DMS53 treated with DMSO at 0.1 percent for 48 hours (cell line): ENCODE data around the gene TRIM45.
"Not testable (repeated sequence)": the region's sequence is repeated elsewhere in the genome, so short reads cannot be mapped to it uniquely, and the experiment has no call there.

ENCODE experiments used
- DNase-seq: peaks from one replicate; lab custom pipeline; 2025; ENCODE audit not compliant: unreplicated experiment; lab: John Stamatoyannopoulos, UW

TRIM45 gene, protein sequence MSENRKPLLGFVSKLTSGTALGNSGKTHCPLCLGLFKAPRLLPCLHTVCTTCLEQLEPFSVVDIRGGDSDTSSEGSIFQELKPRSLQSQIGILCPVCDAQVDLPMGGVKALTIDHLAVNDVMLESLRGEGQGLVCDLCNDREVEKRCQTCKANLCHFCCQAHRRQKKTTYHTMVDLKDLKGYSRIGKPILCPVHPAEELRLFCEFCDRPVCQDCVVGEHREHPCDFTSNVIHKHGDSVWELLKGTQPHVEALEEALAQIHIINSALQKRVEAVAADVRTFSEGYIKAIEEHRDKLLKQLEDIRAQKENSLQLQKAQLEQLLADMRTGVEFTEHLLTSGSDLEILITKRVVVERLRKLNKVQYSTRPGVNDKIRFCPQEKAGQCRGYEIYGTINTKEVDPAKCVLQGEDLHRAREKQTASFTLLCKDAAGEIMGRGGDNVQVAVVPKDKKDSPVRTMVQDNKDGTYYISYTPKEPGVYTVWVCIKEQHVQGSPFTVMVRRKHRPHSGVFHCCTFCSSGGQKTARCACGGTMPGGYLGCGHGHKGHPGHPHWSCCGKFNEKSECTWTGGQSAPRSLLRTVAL

GRCh38 chr1:117121589-117122329, at the start of gene TRIM45:
Gene TRIM45 (minus strand): TSS chr1:117121749. CDS start chr1:117121201, 548 bp downstream.
- DNase-seq: peak; percentile 69

- no peak for DNase-seq
Measured at GRCh38 chr1:117169871-117170596, 48.5 kb upstream of the TRIM45 start.

DNA sequence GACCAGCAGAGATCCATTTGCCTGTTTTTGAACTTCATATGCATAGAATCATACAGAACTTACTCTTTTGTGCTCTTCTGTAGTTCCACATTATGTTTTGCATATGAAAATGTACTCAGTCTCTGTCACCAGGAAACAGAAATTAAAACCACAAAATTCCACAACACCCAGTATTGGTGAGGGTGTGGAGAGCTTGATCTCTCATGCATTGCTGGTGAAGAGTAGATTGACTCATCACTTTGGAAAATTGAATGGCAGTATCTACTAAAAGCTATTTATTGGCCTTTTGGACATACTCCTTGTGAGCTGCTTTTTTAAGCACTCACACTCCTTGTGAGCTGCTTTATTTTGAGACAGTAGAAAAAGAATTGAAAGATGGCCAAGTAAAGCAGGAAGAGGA, 45.9 kb upstream of the TRIM45 start:
- no peak for DNase-seq

DNA sequence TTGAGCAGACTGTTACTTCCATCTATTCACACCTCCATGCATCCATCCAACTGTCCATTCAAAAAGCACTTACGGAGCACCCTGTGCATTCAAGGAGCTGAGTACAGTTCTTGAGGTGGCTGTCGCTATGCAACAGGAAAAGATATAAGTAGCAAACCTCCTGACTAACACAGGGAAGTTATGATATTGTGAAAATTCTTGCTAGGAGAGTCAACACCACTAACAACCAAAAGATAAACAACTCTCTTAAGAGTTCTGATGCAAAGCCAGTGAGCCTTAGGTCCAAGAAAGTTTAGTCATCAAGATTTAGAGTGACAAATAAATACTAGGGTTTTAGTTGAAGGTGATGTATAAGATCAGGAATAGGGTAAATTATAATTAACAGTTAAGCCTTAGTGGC, 44.5 kb upstream of the TRIM45 start:
- DNase-seq: no peak

GRCh38 chr1:117164209-117164608, 42.7 kb upstream of the TRIM45 start:
- DNase-seq: no peak

DNA sequence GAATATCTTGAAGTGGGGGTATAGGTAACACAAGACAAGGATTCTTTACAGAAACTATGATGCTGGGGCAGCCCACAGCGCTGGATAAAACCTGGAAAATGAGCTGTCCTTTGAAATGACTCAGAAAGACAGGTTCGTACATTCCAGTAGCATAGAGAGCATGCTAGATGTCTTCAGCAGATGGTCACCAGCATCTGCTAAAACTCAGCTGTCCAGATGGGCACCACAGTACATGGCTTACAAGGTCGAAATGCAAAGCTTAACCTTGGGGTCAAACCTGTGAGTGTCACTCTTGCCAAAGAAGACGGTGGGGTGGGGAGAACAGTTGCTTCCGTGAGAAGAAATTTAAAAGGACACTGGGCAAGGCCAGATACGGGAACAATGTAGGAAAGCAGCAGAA, 41.3 kb upstream of the TRIM45 start:
- no peak for DNase-seq

- no peak for DNase-seq
Measured at GRCh38 chr1:117161887-117162286, 40.3 kb upstream of the TRIM45 start.

GRCh38 chr1:117151305-117151704, 29.8 kb upstream of the TRIM45 start:
- not testable (repeated sequence) for DNase-seq

DNA sequence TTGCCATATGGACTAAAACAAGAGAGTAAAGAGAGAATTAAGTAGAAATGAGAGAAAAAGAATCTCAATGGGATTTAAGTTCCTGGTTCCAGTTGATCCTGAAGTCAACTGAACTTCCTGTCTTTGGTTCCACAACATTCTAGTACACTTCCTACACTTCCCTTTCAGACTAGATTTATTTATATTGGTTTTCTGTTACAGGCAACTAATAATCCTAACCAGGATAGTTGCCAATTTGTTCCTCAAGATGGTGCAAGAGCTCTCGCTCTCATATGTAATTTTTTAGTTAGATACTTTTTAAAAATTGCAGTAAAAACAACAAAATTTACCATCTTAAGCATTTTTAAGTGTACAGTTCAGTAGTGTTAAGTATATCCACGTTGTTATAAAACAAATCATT, 28.8 kb upstream of the TRIM45 start:
- DNase-seq: no peak

DNA sequence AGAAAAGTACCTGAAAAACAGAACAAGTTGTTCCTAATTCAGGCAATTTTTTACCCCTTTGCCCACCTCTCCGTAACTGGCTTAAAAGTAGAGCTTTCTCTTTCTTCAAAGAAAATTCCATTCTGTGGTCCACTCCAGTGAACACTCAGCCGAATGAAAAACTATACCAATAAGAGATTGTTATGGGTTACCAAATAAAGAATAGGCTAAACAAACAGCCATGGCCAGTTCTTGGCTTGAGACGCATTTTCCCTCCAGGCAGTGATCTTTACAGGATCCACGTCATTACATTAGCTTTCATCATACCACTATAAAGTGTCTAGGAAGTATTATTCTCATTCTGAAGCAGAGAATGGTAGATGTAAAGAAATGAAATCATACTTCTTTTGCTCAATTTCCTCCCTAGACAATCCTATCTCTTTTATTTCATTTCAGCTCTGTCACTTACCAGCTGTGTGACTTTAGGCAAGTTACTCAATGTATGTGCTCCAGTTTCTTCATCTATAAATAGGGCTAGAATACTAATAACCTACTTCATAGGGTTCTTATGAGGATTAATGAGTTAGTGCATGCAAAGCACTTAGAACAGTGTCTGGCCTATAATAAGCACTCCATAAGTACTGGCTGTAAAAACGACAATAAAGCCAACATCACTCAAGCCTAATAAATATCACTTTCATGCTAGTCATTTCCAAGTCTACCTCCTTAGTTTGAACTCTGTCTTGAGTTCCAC, 26.5 kb upstream of the TRIM45 start:
- DNase-seq: no peak

DNA sequence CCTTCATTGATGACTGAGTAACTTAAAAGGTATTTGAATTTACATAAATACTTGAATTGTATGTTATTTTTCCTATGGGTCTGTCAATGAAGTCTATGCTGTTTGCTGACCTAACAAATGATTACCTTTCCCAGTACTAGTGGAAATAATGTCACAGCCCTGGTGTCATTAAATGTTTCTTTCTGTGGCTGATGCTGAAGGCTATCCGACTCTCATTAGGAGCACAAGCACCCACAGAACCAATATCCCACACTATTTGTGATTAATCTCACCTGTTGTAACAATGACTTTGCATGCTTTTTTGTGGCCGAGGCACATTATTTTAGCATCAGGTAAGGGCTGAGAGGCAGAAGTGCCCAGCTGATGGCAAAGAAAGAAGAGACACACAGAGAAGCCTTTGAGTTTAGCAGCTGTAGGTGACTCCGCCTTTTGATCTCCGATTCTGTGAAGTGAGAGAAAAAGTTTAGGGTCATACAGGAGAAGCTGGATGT, 25.8 kb upstream of the TRIM45 start:
- DNase-seq: no peak

DNA sequence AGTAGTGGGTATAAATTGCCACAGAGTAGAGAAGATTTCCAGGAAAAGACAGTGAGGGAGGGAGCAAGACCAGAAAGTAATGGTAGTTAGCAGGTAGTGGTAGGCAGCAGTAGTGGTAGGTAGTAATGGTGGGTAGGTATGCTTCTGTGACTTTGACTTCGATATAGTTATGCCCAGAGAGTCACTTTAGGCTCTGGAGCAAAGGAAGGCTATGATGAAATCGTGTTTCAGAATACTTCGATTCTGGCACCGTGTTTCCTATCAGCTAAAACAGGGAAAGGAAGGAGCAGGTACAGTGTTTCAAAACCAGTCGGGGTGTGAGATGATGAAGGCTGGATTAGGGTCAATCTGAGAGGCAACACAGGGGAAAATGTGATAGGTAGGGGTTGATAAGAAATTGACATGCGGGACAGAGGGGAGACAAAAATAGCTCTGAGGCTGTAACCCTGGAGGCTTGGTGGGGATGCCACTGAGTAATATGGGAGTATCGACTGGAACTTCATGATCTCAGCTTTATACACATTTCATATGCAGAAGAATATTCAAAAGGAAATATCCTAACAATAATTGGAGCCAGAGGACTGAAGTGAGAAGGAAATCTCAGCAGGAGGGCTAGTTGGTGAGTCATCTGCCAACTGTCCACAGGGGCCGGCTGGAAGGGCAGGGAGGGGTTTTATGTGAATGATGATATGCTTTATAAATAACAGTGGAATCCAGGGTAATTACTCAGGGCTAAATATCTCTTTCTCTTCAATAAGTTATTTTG, 25.2 kb upstream of the TRIM45 start:
- peak; percentile 0 for DNase-seq

GRCh38 chr1:117146072-117146471, 24.5 kb upstream of the TRIM45 start:
- no peak for DNase-seq

DNA sequence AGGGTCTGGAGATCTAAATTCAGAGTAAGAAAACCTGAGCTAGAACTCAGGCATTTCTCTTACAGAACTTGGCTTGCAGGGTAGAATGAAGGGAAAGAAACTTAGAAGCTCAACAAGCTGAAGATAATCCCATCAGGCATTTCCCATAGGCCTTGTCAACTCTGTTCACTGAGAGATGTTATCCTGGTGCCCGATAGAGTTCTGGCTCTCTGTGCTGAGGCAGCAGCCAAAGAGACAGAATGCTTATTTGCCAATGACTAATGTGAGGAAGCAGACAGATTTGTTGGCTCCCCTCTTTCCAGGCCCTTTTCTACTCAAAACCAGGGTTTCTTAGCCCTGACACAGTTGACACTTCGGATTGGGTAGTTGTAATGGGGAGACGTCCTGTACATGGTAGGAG, 22.3 kb upstream of the TRIM45 start:
- no peak for DNase-seq

DNA sequence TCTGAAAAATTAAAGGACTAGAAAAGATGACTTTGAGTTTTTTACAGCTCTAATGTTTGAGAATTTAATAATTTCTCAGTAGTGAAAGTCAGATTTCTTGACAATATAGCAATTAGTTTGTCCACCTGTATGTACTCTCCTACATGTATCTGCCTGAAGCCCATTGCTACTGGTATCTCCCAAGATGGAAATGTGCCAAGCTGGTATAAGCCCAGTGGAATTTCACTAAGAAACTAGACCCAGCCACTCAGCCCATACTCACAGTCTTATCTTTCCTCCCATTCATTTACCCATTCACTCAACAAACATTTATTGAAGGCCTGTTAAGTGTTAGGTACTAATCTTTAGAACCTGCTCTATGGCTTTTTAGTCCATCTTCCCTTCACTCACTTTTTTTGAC, 21.6 kb upstream of the TRIM45 start:
- DNase-seq: no peak

GRCh38 chr1:117142200-117142599, 20.7 kb upstream of the TRIM45 start:
- DNase-seq: no peak

- no peak for DNase-seq
Measured at GRCh38 chr1:117138561-117138960, 17.0 kb upstream of the TRIM45 start.

GRCh38 chr1:117138106-117138505, 16.6 kb upstream of the TRIM45 start:
- DNase-seq: no peak

GRCh38 chr1:117137281-117137855, 15.8 kb upstream of the TRIM45 start:
- DNase-seq: no peak
